Endothelial cell of umbilical vein (primary cell): ENCODE results near the gene MEX3C. TPM values are rescaled to one million over a fixed set of nuclear protein-coding genes. Genes with fewer than 3 reads are reported as not detected.

ENCODE experiments used
- BruUV-seq: library from RNA; stranded (reverse); fragments of 400-500 nt; replicated peaks from 2 replicates; lab custom pipeline; 2021; lab: Mats Ljungman, UMichigan
- CTCF ChIA-PET: fragments of 300-600, 350-600 bp; sonication (Branson Sonifier 250); formaldehyde crosslinking; loops from one replicate; lab custom pipeline; 2021; ENCODE audit warnings: antibody characterized with exemption, inconsistent platforms; lab: Charles Lee
- POLR2A ChIA-PET: fragments of 300-600, 350-600 bp; sonication (Branson Sonifier 250); formaldehyde crosslinking; loops from one replicate; lab custom pipeline; 2021; ENCODE audit warnings: antibody characterized with exemption, inconsistent platforms; lab: Charles Lee
- DNase-seq: peaks from one replicate; pipeline ENCODE4 v3.0.0-alpha.2; 2011; ENCODE audit warnings: low read depth, low spot score
- FAIRE-seq: peaks from 2 replicates; lab custom pipeline; 2011; peaks lifted over from hg19 to GRCh38; lab: Jason Lieb, UNC
- H2AFZ ChIP-seq: 2 replicates; pipeline ENCODE4 v1.6.0; 2012; ENCODE audit warnings: low read depth, low read length, control low read depth, inconsistent platforms
- H3K27ac ChIP-seq: 2 replicates; pipeline ENCODE4 v1.5.1; 2011; ENCODE audit warnings: low read depth, mild to moderate bottlenecking, control low read depth, low read length, moderate library complexity; ENCODE audit not compliant: insufficient read depth
- H3K27me3 ChIP-seq, 2 experiments: 2 replicates each; pipeline versions ENCODE4 v1.6.0 to v1.6.1; 2011; ENCODE audit warnings: low read length in 2 of 2, mixed read lengths in 1 of 2; ENCODE audit not compliant: control insufficient read depth in 2 of 2, insufficient read depth in 2 of 2
- H3K36me3 ChIP-seq, 2 experiments: 2 replicates in 1 of 2; 3 replicates in 1 of 2; pipeline ENCODE4 v1.5.1; 2011; ENCODE audit warnings: low read length in 2 of 2, mild to moderate bottlenecking in 1 of 2, moderate library complexity in 1 of 2; ENCODE audit not compliant: control insufficient read depth in 2 of 2, insufficient read depth in 2 of 2; ENCODE audit errors: extremely low read depth in 1 of 2
- H3K4me1 ChIP-seq: 3 replicates; pipeline ENCODE4 v1.5.1; 2011; ENCODE audit warnings: mild to moderate bottlenecking, low read length; ENCODE audit not compliant: control insufficient read depth, insufficient read depth; ENCODE audit errors: extremely low read depth
- H3K4me2 ChIP-seq: 2 replicates; pipeline ENCODE4 v1.6.1; 2011; ENCODE audit warnings: low read length, control low read depth, mixed read lengths; ENCODE audit not compliant: insufficient read depth
- H3K4me3 ChIP-seq, 3 experiments: fragments of 200-600 bp in 1 of 3; sonication (generic), shearing (Covaris generic) in 1 of 3; replicated peaks in 1 of 3; 2 replicates each; pipeline ENCODE4 v1.5.1; 2011 to 2016; ENCODE audit warnings: control low read depth in 3 of 3, low read length in 3 of 3, mild to moderate bottlenecking in 2 of 3, inconsistent platforms in 1 of 3, low read depth in 1 of 3, moderate library complexity in 1 of 3; ENCODE audit not compliant: insufficient read depth in 1 of 3
- H3K79me2 ChIP-seq: 2 replicates; pipeline ENCODE4 v1.6.0; 2012; ENCODE audit warnings: low read length, inconsistent platforms; ENCODE audit not compliant: control insufficient read depth, insufficient read depth
- H3K9ac ChIP-seq: replicated peaks from 2 replicates; pipeline ENCODE3; 2011; ENCODE audit warnings: low read length, control low read depth; ENCODE audit not compliant: insufficient read depth; ENCODE audit errors: extremely low read depth
- H3K9me1 ChIP-seq: replicated peaks from 3 replicates; pipeline ENCODE4 v1.6.0; 2011; ENCODE audit warnings: mild to moderate bottlenecking, low read length; ENCODE audit not compliant: control insufficient read depth, insufficient read depth; ENCODE audit errors: extremely low read depth
- H3K9me3 ChIP-seq: replicated peaks from 2 replicates; pipeline ENCODE4 v1.5.1; 2012; ENCODE audit warnings: low read length, inconsistent platforms; ENCODE audit not compliant: control insufficient read depth, insufficient read depth
- H4K20me1 ChIP-seq: replicated peaks from 2 replicates; pipeline ENCODE3; 2011; ENCODE audit warnings: mild to moderate bottlenecking, low read length; ENCODE audit not compliant: control insufficient read depth, insufficient read depth; ENCODE audit errors: extremely low read depth
- EZH2 ChIP-seq: IDR thresholded peaks from 2 replicates; pipeline ENCODE4 v1.6.1; 2012; ENCODE audit warnings: borderline replicate concordance, low read depth, mild to moderate bottlenecking, moderate library complexity, low read length, inconsistent platforms; ENCODE audit not compliant: severe bottlenecking
- FOS ChIP-seq: IDR thresholded peaks from 2 replicates; pipeline ENCODE4 v1.6.1; 2011; ENCODE audit warnings: mild to moderate bottlenecking, low read length, moderate library complexity, borderline replicate concordance; ENCODE audit not compliant: insufficient read depth
- GATA2 ChIP-seq: IDR thresholded peaks from 2 replicates; pipeline ENCODE4 v1.7.0; 2011; ENCODE audit warnings: low read depth, mild to moderate bottlenecking, moderate library complexity, mixed read lengths, low read length; ENCODE audit not compliant: insufficient read length, insufficient read depth
- JUN ChIP-seq: IDR thresholded peaks from 2 replicates; pipeline ENCODE4 v1.6.1; 2011; ENCODE audit warnings: borderline replicate concordance, low read depth; ENCODE audit not compliant: insufficient read length, insufficient read depth
- MYC ChIP-seq: IDR thresholded peaks from one replicate; pipeline ENCODE4 v1.6.1; 2011; ENCODE audit warnings: mild to moderate bottlenecking, low read depth, low read length
- POLR2A ChIP-seq: IDR thresholded peaks from 2 replicates; pipeline ENCODE4 v1.6.1; 2012; ENCODE audit warnings: low read depth, mild to moderate bottlenecking, control low read depth, low read length
- POLR2AphosphoS5 ChIP-seq: IDR thresholded peaks from 2 replicates; pipeline ENCODE4 v1.6.1; 2012; ENCODE audit warnings: low read depth, mild to moderate bottlenecking, control low read depth, low read length, moderate library complexity; ENCODE audit not compliant: insufficient read depth
- dilution Hi-C: fragments of 300-500 bp; cut with MboI; formaldehyde crosslinking; loops from one replicate; pipeline ENCODE4 v1.15.0; 2019; ENCODE audit warnings: low sequenced_read_pairs; ENCODE audit not compliant: extremely low pct_ligation_motif_present
- intact Hi-C: fragments of 100-400 bp; cut with micrococcal nuclease; formaldehyde crosslinking; loops from one replicate; pipeline ENCODE4 v1.10.0; 2022
- polyA plus RNA-seq, 4 experiments: library from polyadenylated mRNA; depleted of rRNA in 3 of 4; stranded (reverse) in 3 of 4; unstranded in 1 of 4; fragments of >200 nt; gene quantifications; 2 replicates each; pipeline versions ENCODE4 v1.2.1 to v1.2.3, GENCODE V29; 2011 to 2012; ENCODE audit warnings: missing spikeins in 1 of 4
- total RNA-seq: library from RNA; stranded (reverse); gene quantifications from 2 replicates; pipeline ENCODE4 v1.2.3, GENCODE V29; 2021
- TF ChIP-seq, protein P1 (sequence below), 2 donors: IDR thresholded peaks; 1 replicate in 1 of 2; 2 replicates in 1 of 2; pipeline ENCODE4 v1.5.1; 2011; ENCODE audit warnings: low read length in 2 of 2, mild to moderate bottlenecking in 2 of 2, moderate library complexity in 2 of 2, control low read depth in 1 of 2, inconsistent platforms in 1 of 2, low read depth in 1 of 2; ENCODE audit not compliant: insufficient read depth in 1 of 2; ENCODE audit errors: extremely low read depth in 1 of 2
- TF ChIP-seq, protein P2 (sequence below): IDR thresholded peaks from 2 replicates; pipeline ENCODE4 v1.6.1; 2011; ENCODE audit not compliant: insufficient read depth, insufficient read length

MEX3C gene
- total and polyA plus RNA-seq, 2 donors (not counting 3 experiments of a cell fraction or from before 2014, with no cell fraction given), result 23.4 to 45.7 TPM

DNA sequence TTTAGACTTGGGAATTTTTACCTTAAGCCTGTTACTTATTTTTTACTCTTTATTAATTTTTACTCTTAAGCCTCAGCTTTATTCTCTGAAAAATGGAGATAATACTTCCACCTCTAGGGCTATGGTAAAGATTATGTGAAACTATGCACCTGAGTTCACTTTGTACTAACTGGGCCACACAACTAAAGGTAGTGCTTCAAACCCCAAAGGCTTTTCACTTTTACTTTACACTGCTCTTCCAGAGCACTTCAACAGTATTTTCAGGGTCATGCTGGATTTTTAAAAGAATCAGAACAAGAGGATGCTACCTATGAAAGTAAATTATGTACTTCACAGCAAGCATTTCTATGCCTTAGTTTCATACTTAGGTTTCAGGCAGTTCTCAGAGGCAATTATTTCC is 27.8 kb downstream of the MEX3C start:
- CTCF ChIA-PET, result interaction anchor here (1.0 to 1.1 kb wide), 2 partner anchors 8 to 14 kb away, joined by 3 read pairs; no protein-coding TSS in a partner anchor

More for the DNA sequence above, 27.8 kb downstream of the MEX3C start:
- Histone ChIP-seq H4K20me1 (peaks cover 7% of the 10 kb centered on the region), H3K9me3 (no peaks in the 10 kb centered on the region), H3K36me3 (no peaks in the 10 kb centered on the region), H3K9me1 (no peaks in the 10 kb centered on the region), H3K27ac (no peak overlapping the region), H3K4me3 (no peak overlapping the region), H3K79me2 (peaks cover 6% of the 10 kb centered on the region), H3K4me2 (no peak overlapping the region), H3K9ac (no peak overlapping the region), H3K27me3 (no peaks in the 10 kb centered on the region), H3K4me1 (no peaks in the 10 kb centered on the region), H2AFZ (no peak overlapping the region)
- intact Hi-C loops, result no loop called here
- dilution Hi-C loops, result no loop called here
- POLR2A ChIA-PET, result no interaction called here
- no peak for FAIRE-seq
- no peak for TF ChIP-seq EZH2
- no peak for TF ChIP-seq GATA2
- TF ChIP-seq, protein P1, sequence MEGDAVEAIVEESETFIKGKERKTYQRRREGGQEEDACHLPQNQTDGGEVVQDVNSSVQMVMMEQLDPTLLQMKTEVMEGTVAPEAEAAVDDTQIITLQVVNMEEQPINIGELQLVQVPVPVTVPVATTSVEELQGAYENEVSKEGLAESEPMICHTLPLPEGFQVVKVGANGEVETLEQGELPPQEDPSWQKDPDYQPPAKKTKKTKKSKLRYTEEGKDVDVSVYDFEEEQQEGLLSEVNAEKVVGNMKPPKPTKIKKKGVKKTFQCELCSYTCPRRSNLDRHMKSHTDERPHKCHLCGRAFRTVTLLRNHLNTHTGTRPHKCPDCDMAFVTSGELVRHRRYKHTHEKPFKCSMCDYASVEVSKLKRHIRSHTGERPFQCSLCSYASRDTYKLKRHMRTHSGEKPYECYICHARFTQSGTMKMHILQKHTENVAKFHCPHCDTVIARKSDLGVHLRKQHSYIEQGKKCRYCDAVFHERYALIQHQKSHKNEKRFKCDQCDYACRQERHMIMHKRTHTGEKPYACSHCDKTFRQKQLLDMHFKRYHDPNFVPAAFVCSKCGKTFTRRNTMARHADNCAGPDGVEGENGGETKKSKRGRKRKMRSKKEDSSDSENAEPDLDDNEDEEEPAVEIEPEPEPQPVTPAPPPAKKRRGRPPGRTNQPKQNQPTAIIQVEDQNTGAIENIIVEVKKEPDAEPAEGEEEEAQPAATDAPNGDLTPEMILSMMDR (IDR thresholded peaks at IDR 0.05; ENCODE audit: extremely low read depth in 1 of 2, insufficient read depth in 1 of 2, low read depth in 1 of 2, low read length in 2 of 2), result no peak
- no peak for TF ChIP-seq POLR2AphosphoS5
- TF ChIP-seq, protein P2, sequence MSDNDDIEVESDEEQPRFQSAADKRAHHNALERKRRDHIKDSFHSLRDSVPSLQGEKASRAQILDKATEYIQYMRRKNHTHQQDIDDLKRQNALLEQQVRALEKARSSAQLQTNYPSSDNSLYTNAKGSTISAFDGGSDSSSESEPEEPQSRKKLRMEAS, result no peak
- no peak for TF ChIP-seq FOS
- no peak for TF ChIP-seq JUN
- TF ChIP-seq POLR2A, result no peak
- no peak for TF ChIP-seq MYC
- no TSS peak for BruUV-seq
- DNase-seq, result no peak
